Loucy (cell line): Measurements from ENCODE around the gene CRACR2A.

Experiments used
- H2AFZ ChIP-seq: fragments of 200-600 bp; sonication (generic); 2 replicates; pipeline ENCODE4 v1.6.0; 2016; ENCODE audit warnings: antibody characterized with exemption, mild to moderate bottlenecking, low read length, moderate library complexity
- H3F3A ChIP-seq: fragments of 200-600 bp; 2 replicates; pipeline ENCODE4 v1.6.0; 2016; ENCODE audit warnings: antibody characterized with exemption, low read depth, mild to moderate bottlenecking
- H3K27me3 ChIP-seq: fragments of 200-600 bp; sonication (generic); 2 replicates; pipeline ENCODE4 v1.6.1; 2014; ENCODE audit warnings: low read length, mild to moderate bottlenecking; ENCODE audit not compliant: insufficient read depth, poor library complexity, severe bottlenecking
- H3K36me3 ChIP-seq: fragments of 200-600 bp; sonication (generic); 2 replicates; pipeline ENCODE4 v1.6.1; 2016; ENCODE audit warnings: low read length; ENCODE audit not compliant: insufficient read depth
- H3K4me1 ChIP-seq: fragments of 200-600 bp; sonication (generic); 2 replicates; pipeline ENCODE4 v1.5.1; 2014; ENCODE audit warnings: low read length, mild to moderate bottlenecking; ENCODE audit not compliant: insufficient read depth, poor library complexity, severe bottlenecking
- H3K4me2 ChIP-seq: fragments of 200-600 bp; sonication (generic); 2 replicates; pipeline ENCODE4 v1.6.0; 2014; ENCODE audit warnings: antibody characterized with exemption, low read length, low read depth, mild to moderate bottlenecking; ENCODE audit not compliant: poor library complexity, severe bottlenecking
- H3K4me3 ChIP-seq: fragments of 200-600 bp; sonication (generic); 2 replicates; pipeline ENCODE4 v1.5.1; 2014; ENCODE audit warnings: low read length, mild to moderate bottlenecking, mixed read lengths; ENCODE audit not compliant: poor library complexity, severe bottlenecking
- H3K79me2 ChIP-seq: fragments of 200-600 bp; sonication (generic); 2 replicates; pipeline ENCODE4 v1.6.1; 2014; ENCODE audit warnings: low read length; ENCODE audit not compliant: insufficient read depth
- H3K9ac ChIP-seq: fragments of 200-600 bp; sonication (generic); 2 replicates; pipeline ENCODE4 v1.6.0; 2014; ENCODE audit warnings: mild to moderate bottlenecking, low read depth, low read length, moderate library complexity; ENCODE audit not compliant: poor library complexity, severe bottlenecking
- H3K9me2 ChIP-seq: fragments of 200-600 bp; sonication (generic); replicated peaks from 2 replicates; pipeline ENCODE4 v1.6.1; 2016; ENCODE audit warnings: low read depth, low read length, mixed read lengths
- H3K9me3 ChIP-seq: fragments of 200-600 bp; sonication (generic); 2 replicates; pipeline ENCODE4 v1.6.1; 2014; ENCODE audit warnings: mild to moderate bottlenecking, antibody characterized with exemption, low read length, low read depth; ENCODE audit not compliant: insufficient read depth
- H4K20me1 ChIP-seq: fragments of 200-600 bp; sonication (generic); 2 replicates; pipeline ENCODE4 v1.6.0; 2014; ENCODE audit warnings: antibody characterized with exemption, low read length, mild to moderate bottlenecking; ENCODE audit not compliant: insufficient read depth, poor library complexity, severe bottlenecking
- EZH2phosphoT487 ChIP-seq: fragments of 200-600 bp; IDR thresholded peaks from 2 replicates; pipeline ENCODE4 v1.6.1; 2018; ENCODE audit warnings: antibody characterized with exemption, mild to moderate bottlenecking, moderate library complexity, borderline replicate concordance
- TF ChIP-seq, protein P1 (sequence below): fragments of 200-600 bp; sonication (generic); conservative IDR thresholded peaks from 2 replicates; pipeline ENCODE4 v1.5.1; 2014; ENCODE audit warnings: mild to moderate bottlenecking, antibody characterized with exemption, low read length

The CRACR2A gene

GRCh38 chr12:3743803-3744202 lies 9.1 kb downstream of the CRACR2A start:
- Histone ChIP-seq H3K4me2 (no peak overlapping the region), H3K27me3 (no peaks in the 10 kb centered on the region), H3K9me3 (no peaks in the 10 kb centered on the region), H3K9me2 (no peaks in the 10 kb centered on the region), H3K4me3 (no peak overlapping the region), H3K9ac (no peak overlapping the region), H3K36me3 (peaks cover 3% of the 10 kb centered on the region; the same call in 1 of the 2 replicates), H3F3A (peaks cover 3% of the 10 kb centered on the region; the same call in 1 of the 2 replicates), H3K4me1 (peaks cover 5% of the 10 kb centered on the region), H4K20me1 (peaks cover 7% of the 10 kb centered on the region), H2AFZ (no peak overlapping the region), H3K79me2 (peaks cover 25% of the 10 kb centered on the region)
- TF ChIP-seq, protein P1, sequence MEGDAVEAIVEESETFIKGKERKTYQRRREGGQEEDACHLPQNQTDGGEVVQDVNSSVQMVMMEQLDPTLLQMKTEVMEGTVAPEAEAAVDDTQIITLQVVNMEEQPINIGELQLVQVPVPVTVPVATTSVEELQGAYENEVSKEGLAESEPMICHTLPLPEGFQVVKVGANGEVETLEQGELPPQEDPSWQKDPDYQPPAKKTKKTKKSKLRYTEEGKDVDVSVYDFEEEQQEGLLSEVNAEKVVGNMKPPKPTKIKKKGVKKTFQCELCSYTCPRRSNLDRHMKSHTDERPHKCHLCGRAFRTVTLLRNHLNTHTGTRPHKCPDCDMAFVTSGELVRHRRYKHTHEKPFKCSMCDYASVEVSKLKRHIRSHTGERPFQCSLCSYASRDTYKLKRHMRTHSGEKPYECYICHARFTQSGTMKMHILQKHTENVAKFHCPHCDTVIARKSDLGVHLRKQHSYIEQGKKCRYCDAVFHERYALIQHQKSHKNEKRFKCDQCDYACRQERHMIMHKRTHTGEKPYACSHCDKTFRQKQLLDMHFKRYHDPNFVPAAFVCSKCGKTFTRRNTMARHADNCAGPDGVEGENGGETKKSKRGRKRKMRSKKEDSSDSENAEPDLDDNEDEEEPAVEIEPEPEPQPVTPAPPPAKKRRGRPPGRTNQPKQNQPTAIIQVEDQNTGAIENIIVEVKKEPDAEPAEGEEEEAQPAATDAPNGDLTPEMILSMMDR: no peak

DNA sequence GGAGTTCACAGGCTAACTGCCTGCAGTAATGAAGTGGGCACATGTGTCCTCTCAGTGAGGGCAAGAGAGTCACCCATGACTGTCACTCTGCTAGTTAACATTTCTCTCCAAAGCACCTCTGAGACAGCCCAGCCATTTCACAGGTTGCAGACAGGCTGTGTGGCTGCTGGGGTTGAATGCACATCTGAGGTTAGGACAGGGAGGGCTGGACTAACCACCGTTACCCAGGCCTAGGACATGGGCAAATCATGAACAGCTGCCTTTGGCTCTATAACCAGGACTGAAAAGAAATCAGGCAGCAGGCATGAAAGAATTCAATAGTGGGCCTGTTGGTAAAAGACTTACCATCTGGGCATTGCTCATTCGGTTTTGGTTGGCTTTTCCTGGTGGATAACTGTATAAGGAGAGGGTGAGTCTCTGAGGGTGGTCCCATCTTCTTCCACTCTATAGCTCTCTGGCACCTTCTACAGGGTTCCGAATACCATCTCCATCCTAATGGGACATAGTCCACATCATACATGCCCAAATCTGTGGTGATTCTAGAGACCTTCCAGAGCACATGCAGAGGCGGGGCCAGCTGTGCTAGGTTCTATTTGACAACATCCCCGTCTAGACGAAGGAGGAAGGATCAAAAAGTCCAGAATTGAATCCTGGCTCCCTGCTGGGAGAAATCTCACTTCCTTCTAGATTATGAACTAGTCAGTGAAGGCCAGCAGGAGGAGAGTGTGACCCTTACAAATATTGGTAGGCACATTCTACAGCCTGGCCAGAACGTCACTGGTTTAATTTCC lies 10.8 kb downstream of the CRACR2A start:
- peaks cover 11% of the 10 kb centered on the region; the same call in 1 of the 2 replicates for H3K79me2 ChIP-seq

DNA sequence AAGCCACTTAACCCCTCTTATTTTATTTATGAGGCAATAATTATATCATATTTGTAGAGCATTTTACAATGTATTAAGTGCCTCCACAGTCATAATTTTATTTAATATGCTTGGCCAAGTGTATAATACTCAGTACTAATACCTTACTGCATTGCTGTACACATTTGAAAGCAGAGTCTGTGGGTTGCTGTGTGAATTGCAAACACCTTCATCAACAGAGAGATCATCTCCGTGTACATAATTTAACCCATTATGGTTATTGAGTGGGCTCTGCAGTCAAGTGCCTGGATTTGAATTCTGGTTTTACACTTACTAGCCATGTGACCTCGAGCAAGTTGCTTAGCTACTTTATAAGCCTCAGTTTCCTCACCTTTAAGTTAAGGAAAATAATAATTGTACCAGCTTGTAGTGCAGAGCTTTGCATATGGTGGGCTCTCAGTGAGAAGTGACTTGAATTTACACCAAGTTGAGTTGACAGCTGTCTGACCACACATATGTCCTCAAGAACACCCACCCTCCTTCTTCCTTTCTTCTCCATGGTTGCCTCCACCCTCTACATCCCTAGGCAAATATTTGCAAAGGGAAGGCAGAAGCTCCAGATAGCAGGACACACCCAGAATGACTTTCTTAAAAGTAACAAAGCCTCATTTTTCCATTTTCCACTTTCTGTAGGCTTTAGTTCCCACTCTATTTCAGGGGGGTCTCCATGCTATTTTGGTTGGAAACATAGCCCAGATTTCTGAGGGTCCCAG lies 12.3 kb downstream of the CRACR2A start:
- Histone ChIP-seq H3K4me1 (peaks cover 5% of the 10 kb centered on the region), H3K36me3 (peaks cover 3% of the 10 kb centered on the region; the same call in 1 of the 2 replicates), H3F3A (no peaks in the 10 kb centered on the region), H3K4me3 (no peak overlapping the region), H3K9ac (no peak overlapping the region), H3K9me3 (no peaks in the 10 kb centered on the region), H3K4me2 (no peak overlapping the region), H3K27me3 (no peaks in the 10 kb centered on the region), H3K79me2 (peaks cover 10% of the 10 kb centered on the region; the same call in 1 of the 2 replicates), H2AFZ (no peak overlapping the region), H3K9me2 (no peaks in the 10 kb centered on the region), H4K20me1 (peaks cover 5% of the 10 kb centered on the region)
- TF ChIP-seq, protein P1: no peak
- TF ChIP-seq EZH2phosphoT487: no peak

More for the DNA sequence above, 10.8 kb downstream of the CRACR2A start:
- no peaks in the 10 kb centered on the region for H3K27me3 ChIP-seq
- H3K36me3 ChIP-seq: peaks cover 3% of the 10 kb centered on the region; the same call in 1 of the 2 replicates
- no peak overlapping the region for H2AFZ ChIP-seq
- H3K4me2 ChIP-seq: no peak overlapping the region
- no peak for TF ChIP-seq EZH2phosphoT487
- TF ChIP-seq, protein P1: no peak
- H3F3A ChIP-seq: peaks cover 3% of the 10 kb centered on the region; the same call in 1 of the 2 replicates
- peaks cover 5% of the 10 kb centered on the region for H4K20me1 ChIP-seq
- H3K4me3 ChIP-seq: no peak overlapping the region
- no peak overlapping the region for H3K9ac ChIP-seq
- H3K9me3 ChIP-seq: no peaks in the 10 kb centered on the region
- H3K9me2 ChIP-seq: no peaks in the 10 kb centered on the region
- H3K4me1 ChIP-seq: peaks cover 5% of the 10 kb centered on the region
